Measurements from ENCODE around the gene DNM3. TPM values are rescaled to one million over a fixed set of nuclear protein-coding genes. Genes with fewer than 3 reads are reported as not detected.

The DNM3 gene
- total and polyA plus RNA-seq, 2 of the 8 experiments (the other 6 are each of a cell fraction or from before 2014, with no cell fraction given): 2.0 to 8.5 TPM

- TF ChIP-seq RBBP5 (IDR thresholded peaks at IDR 0.05; ENCODE audit: borderline replicate concordance, low read depth, low read length): no peak
Measured at GRCh38 chr1:172245788-172246187, 404.5 kb downstream of the DNM3 start (continued).

Measured in H1 (cell line).